GM18861 (cell line): Measurements from ENCODE around the gene AGBL4.

Experiments used
- ATAC-seq: cut with Tn5 transposase; IDR thresholded peaks from one replicate; pipeline ENCODE4 v1.9.1; 2021; ENCODE audit not compliant: unreplicated experiment

Gene AGBL4

DNA sequence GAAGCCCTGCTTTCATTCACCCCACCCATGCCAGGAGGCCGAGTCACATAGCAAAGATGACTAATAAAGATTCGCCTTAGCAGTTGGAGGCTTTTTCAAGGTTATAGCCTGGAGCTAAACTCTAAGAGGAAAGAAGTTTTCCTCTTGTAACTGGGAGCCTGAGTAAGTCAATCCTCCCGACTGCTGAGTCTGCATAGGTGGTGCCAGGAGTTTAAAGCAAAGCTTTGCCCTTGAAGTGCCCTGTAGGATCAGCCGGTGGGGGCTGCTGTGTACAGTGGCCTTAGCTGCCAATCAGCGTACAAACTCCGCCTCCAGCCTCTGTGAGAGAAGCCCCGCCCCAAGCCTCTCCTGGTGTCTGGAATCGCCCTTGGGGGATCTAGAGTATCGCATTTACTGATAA lies 1404.2 kb downstream of the AGBL4 start:
- ATAC-seq: no peak

DNA sequence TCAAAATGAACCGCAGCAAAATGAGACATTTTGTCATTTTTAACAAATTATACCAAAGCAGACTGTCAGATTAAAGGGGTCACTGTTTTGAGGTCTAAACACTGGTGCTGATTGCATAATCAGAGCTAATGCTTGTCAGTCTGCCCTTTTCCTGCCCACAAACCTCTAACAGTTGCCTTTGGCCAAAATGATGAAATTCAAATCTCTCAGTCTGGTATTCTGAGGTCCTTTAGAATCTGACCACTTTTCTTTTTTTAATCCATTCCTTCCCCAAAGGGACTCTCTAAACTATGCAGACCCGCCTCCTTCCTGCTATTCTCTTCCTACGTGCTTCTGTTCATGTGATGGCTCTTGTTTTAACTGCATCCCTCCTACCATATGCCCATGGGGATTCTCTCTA lies 1406.5 kb downstream of the AGBL4 start:
- peak; percentile 36 for ATAC-seq

DNA sequence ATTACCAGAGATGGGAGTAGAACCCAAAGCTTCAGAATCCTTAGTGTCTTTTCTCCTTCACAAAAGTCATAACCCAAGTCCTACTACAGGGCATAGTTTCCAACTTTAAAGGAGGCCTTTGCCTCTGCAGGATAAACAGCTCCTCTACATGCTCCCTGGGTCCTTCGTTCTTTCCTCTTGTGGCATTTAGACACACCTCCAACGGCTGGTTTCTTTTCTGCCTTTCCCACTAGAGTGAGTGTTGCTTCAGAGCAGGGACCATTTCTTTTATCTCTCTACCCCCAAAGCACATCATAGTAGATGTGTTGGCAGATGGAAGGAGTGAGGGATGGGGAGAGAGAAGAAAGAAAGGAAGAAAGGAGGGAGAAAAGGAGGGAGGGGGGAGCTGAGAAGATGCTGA lies 1407.0 kb downstream of the AGBL4 start:
- ATAC-seq: no peak

DNA sequence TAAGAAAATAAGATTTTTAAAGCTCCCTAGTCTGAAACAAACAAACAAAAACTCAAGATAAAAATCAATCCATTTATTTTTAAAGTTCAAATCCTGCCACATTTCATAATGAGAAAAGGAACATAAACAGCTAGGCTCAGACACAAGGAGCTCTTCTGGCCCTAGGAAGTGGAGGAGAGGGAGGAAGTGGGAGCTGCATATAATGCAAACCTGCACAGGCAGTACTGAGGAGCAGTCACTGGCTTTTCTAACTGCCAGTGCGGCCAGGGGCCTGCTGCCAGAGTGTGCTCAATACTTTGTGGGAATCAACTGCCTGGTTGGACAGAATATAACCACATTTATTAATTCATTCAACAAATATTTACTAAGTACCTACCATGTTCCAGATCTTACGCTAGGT lies 1411.9 kb downstream of the AGBL4 start:
- no peak for ATAC-seq

DNA sequence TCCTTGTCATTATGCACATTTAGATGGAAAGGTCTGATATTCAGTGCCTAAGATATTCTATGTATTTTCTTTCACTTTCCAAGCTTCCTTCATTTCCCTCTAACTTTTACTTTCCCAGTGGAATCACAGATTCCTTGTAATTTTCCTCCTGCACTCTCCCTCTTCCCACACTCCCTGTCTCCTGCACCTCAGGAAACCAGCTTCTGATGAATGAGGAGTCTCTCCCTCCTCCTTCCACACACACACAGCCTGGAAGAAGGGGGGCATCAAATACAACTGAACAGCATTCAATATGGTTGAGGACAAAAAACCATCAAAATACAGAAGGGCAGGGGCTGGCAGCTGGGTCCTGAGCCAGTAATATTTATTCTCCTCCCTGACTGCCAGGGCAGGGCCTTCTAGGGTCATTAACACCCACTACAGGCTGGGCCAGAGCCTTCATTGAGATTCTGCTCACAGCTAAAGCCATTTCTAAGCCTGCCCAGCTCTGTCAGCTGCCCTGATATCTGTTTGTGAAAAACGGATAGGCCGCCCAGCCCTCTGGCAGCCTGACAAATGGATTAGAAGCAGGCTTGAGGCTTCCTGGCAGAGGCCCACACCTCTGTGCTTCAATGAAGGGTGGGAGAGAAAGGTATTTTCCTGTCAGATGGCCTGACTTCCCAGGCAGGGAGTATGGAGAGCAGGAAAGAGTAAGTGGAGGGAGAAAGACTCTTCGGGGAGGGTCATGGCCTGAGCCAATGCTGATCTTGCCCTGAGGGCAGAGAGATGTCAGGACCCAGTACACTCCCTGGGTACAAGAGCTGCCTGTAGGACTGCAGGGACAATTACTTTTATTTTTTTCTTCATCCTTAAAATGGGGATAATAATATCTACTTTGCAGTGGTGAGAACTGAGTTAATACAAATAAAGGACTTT lies 1412.9 kb downstream of the AGBL4 start:
- ATAC-seq: no peak

DNA sequence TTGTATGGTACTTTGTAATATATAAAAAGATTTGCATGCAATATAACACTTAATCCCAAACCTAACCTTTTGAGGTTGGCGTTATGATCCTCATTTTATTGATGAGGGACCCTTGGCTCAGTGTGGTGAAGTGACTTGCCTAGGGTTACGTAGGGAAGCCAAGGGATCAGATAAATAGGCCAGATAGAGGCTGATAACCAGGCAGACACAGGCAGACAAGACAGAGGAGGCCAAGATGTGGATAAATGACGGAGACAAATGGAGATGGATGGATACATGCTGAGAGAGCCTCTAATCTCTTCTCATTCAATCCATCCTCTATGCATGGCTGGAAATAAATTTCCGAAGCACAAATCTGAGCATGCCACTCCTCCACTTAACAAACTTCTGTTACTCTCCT lies 1414.9 kb downstream of the AGBL4 start:
- ATAC-seq: no peak

DNA sequence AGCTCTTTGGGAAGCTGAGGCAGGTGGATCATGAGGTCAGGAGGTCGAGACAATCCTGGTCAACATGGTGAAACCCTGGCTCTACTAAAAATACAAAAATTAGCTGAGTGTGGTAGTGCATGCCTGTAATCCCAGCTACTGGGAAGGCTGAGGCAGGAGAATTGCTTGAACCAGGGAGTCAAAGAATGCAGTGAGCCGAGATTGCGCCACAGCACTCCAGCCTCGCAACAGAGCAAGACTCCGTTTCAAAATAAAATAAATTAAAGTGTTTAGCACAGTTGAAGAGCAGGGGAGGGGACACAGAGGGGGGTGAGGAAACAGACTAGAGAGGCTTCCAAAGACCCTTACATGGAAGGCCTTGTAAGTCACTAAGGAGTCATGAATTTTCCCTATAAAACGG lies 1420.5 kb downstream of the AGBL4 start:
- ATAC-seq: no peak

DNA sequence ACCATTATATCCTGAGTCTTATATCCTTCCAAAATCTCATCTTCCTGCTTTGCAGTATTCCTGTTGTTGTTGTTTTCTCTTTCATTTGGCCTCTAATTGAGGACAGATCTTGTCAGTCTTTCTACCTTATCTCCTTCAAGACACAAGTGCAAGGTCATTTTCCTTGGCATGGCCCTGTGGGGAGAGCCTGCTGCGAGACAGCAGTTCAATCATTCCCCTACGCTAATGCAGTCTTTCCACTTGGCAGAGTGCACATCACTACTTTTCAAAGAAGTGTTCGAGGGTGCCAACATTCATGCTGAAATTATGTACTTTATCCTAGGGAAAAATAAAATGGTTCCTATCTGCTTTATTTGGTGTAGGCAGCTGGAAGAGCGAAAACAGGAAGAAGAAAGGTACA lies 1421.4 kb downstream of the AGBL4 start:
- no peak for ATAC-seq

DNA sequence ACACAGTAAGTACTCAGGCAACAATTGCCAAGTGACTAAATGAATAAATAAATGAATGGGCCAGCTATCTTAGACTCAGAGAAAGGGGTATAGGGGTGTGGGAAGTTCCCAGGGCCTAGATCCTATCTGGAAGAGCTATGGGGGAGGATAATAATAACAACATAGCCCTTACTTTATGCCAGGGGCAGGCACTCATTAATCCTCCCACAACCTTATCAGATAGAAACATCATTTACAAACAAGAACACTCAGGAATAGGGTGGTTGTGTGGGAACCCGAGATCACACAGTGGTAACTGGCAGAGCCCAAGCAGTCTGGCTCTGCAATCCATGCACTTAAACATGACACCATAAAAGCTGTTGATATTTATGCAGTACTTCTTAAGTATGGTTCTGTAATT lies 1423.6 kb downstream of the AGBL4 start:
- no peak for ATAC-seq

DNA sequence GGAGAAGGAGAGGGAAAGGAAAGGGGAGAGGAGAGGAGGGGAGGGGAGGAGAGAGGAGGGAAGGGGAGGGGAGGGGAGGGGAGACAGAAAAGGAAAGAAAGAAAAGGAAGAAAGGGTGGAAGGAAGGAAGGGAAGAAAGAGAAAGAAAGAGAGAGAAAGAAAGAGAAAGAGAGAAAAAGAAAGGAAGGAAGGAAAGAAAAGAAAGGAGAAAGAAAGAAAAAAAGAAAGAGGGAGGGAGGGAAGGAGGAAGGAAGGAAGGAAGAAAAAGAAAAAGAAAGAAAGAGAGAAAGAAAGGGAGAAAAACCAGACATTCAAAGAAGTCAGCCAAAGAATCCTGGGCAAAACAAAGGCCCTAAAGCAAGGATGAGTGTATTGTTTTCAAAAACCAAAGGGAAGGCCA lies 1426.1 kb downstream of the AGBL4 start:
- no peak for ATAC-seq

DNA sequence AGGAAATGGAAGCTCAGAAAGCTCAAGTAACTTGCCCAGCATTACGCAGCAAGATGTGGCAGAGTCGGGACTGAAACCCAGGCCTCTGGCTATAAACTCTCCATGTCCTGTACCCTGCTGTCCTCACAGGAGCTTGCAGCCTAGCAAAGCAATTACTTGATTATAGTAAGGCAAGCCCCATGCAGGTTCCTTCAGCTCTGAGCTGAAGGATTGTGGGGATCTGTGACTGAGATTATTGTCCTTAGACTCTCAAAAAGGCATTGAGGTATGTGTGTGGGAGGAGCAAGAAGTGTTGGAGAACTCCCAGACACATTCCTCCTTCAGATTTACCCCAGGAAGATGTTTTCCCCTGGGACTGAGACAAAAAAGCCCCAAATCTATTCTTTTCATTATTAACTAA lies 1427.7 kb downstream of the AGBL4 start:
- ATAC-seq: no peak

DNA sequence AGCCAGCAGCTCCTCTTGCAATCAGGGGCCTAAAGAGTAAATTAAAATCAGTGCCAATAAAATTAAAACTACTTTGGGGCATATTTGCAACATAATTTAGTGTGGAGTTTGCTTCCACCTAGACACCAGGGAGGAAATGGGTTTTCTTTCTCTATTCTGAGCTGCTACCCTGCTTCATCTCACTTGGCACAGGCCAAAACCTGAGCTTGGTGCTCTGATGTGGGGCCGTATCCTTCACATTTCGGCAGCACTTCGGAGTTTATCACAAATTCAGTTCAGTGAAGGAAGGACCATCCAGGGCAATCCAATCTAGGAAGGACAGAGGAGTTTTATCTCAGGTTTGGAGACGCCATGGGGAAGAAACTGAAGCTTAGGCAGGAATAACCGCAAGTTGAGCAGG lies 1428.1 kb downstream of the AGBL4 start:
- ATAC-seq: no peak

DNA sequence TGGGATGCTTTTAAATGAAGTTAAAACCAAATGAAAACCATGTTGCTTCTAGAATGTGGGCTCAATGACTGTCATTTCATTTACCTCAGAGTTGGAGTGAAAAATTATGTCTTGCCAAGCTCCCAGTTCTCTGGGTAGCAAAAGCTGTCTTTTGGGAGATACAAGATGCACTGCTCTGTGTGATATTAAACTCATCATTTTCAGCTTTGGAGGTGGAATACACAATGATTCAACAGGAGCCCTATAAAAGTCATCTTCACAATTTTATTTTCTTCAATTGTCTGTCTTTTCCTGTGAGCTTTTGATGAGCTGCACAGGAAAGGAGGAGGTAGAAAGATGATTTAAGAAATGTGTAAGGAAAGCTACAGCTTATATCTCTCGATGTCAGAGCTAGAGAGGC lies 1431.4 kb downstream of the AGBL4 start:
- ATAC-seq: no peak

DNA sequence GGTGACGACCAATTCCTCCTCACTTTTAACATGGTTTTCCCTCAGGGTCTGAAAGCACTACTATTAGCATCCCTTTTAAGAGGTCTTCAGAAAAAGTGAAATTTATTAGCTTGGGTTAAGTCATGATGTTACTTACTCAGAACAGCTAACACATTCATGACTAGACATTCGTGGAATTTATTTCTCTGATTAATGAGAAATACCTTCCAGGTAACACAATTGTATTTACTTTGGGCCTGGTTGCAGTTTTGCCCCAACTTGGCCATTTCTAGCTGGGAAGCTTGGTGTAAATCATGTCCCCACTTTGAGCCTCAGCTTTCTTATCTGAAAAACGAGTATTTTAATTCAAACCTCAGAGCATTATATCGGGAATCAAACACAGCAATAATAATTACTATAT lies 1432.6 kb downstream of the AGBL4 start:
- ATAC-seq: no peak

DNA sequence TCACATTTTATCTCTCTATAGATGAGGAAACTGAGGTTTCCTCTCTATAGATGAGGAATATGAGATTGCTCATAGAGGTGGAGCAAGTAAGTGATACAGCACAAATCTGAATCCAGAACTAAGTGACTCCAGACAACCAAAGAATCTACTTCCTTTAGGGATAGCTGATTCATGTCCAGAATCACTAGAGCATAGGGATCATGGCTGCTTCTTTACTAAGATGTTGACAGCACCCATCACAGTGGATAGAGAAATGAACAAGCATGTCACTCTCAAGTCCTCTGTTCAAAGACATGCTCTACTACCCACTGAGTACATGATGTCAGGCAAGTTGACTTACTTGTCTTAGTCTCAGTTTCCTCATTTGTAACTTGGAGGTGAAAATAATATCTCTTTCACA lies 1435.7 kb downstream of the AGBL4 start:
- no peak for ATAC-seq

DNA sequence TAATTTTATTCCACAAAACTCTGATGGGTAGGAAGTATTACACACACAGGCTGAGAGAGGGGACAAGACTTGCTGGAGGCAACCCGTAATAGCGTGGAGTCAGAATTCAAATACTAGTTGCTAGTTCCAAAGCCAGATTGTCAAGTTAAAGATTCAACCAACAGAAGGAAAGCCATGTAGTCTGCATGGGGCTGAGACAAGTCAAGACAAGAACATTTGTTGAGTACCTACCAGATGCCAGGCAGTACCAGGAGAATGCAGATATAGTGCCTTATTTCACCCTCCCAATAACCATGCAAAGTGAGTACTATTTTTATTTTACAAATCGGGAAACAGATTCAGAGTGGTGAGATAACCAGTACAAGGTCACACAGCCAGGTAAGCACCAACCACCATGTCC lies 1441.3 kb downstream of the AGBL4 start:
- ATAC-seq: no peak

DNA sequence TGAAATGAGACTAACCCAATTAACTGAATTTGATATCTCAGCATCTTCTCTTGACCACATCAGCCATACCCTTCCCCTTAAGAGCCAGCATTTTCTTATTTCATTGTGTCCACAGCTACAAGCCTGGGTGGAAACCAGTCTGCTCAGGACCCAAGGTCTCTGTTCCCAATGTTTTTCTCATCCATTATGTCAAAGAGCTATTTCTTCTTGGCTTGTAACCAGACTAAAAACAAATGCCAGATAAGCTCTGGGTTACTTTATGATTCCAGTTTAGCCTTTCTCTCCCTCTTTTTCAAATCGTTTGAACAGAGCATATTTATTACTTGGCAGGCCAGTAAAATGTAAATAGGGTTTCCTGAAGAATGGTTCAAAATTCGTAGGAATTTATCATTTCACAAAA lies 1442.5 kb downstream of the AGBL4 start:
- ATAC-seq: no peak

DNA sequence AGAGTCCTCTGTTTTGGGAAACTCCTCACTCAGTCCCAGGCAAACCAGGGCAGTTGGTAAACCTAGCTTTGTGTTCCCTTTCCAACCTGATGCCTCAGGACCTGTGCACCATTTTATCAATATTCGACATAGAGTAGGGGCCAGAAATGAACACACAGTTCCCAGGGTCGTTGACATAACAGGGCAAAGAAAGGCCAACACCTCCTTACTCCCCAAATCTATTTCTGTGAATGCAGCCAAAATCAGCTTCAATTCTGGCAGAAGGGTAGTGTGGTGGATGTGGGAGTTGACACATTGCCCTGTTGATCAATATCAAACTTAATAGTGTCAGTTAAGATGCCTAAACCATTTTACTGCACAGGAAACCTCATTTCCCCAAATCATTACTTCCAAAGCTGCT lies 1447.2 kb downstream of the AGBL4 start:
- no peak for ATAC-seq

DNA sequence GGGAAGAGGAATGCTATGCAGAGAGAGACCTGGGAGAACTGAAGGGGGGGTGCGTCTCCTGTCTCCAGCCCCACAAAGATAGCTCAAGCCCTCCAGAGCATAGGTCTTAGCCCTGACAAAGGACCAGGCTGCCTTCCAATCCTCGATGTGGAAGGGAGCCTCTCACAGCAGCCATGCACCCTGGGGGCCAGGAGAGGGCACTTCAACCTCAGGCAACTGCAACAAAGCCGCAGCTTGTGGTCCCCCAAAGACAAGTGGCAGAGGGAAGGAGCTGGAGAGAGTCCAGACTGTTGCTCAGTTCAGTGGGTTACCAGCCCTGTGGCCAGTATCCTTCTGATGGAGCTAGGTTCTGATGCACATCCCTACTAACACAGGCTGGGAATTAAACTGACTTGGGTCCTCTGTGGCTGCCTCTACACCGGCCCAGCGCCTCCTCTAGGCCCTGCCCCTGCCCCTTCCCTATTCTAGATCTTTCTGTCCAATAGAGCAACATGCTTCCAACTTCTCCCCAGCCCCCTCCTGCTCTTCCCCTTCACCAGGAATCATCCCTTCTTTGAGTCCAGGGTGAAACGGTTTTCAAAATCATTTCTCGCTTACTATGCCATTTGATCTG lies 1451.0 kb downstream of the AGBL4 start:
- ATAC-seq: peak; percentile 75

DNA sequence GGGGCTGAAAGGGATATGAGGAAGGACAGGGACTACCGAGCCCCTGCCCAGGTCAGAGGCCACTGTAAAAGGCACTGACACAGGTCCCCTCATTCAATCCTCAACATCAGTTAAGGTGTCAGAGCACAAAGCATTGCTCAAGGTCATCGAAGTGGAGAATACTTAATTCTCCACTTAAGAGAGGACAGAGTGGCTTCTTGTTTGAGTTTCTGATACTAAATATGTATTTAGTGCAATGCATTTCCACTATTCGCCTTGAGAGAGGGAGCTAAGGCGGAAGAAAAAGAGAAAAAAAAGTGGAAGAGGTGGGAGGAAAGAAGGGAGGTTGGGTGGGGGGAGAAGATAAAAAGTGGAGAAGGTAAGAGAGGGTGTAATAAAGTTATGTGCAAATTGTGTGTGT lies 1451.6 kb downstream of the AGBL4 start:
- ATAC-seq: no peak

DNA sequence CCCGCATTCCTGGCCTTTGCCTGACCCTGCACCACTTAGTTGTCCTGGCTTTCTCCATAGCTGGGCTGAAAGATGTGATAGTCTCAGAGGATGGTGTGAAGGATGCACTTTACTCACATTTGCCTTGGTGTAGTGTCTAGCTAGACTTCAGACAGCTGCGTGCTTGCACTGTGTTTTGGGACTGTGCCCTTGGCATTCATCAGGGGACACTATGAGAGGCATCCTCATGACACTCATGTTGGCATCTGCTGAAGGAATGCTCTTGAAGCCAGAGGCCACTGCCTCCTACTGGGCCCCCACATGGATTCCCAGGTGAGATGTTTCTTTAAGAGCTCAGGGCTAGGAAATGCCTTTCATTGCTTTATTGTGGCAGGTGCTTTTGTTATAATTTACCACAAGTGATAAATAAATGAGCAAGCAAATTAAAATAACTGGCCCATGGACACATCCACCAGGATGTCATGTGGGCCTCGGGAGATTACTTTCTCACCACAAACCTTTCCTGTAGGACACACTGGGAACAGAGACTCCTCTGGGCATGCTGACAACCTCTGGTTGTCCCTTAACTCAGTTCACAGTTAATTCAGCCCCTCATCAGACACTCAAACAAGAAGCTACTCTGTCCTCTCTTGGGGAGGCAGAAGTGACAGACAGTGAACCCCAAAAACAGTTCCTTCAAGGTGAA lies 1452.3 kb downstream of the AGBL4 start:
- no peak for ATAC-seq

DNA sequence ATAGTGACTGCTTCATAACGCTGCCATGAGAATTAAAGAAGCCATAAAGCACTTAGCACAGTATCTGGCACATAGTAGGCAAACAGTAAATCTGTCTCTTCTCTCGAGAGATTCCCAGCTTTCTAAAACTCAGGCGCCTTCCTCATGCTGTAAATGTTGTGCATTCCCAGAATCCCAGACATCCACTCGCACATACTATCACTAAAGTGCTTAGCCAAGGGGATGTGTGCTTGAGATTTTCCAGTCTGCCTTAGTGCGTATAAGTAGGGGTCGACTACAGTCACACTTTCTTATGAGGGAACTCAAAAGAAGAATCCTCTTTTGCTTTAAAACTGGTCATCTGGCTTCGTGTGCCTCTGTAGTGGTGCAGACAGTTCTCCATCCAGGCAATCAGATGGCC lies 1453.2 kb downstream of the AGBL4 start:
- no peak for ATAC-seq
